OCI-LY1 (cell line): Measurements from ENCODE around the gene THOC7.

Source experiments
- EZH2 ChIP-seq: fragments of 200-600 bp; sonication (generic), shearing (Covaris generic); IDR thresholded peaks from 2 replicates; pipeline ENCODE4 v1.8.0; 2017; ENCODE audit warnings: borderline replicate concordance, mixed run types, mild to moderate bottlenecking, antibody characterized with exemption, low read length, moderate library complexity, mixed read lengths
- TF ChIP-seq, protein P1 (sequence below): fragments of 200-600 bp; sonication (generic), shearing (Covaris generic); IDR thresholded peaks from 2 replicates; pipeline ENCODE4 v1.5.1; 2017; ENCODE audit warnings: mild to moderate bottlenecking, antibody characterized with exemption, low read length, moderate library complexity, mixed read lengths

DNA sequence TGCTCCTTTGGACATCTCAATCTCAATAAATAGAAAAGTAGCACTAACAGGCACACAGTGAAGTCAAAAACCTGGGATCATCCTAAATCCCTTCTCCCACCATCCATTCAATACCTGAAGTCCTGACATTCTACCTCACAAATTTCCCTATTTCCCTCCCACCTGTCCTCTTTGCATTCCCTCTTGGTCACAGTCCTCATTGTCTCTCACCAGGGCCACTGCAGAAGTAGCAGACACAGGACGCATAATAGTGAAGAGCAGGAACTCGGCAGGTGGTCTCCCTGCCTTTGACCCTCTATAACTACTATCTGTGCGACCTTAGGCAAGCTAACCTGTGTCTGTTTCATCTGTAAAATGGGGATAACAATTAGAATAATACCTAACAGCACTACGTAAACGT is 2.3 kb downstream of the THOC7 start:
- TF ChIP-seq, protein P1, sequence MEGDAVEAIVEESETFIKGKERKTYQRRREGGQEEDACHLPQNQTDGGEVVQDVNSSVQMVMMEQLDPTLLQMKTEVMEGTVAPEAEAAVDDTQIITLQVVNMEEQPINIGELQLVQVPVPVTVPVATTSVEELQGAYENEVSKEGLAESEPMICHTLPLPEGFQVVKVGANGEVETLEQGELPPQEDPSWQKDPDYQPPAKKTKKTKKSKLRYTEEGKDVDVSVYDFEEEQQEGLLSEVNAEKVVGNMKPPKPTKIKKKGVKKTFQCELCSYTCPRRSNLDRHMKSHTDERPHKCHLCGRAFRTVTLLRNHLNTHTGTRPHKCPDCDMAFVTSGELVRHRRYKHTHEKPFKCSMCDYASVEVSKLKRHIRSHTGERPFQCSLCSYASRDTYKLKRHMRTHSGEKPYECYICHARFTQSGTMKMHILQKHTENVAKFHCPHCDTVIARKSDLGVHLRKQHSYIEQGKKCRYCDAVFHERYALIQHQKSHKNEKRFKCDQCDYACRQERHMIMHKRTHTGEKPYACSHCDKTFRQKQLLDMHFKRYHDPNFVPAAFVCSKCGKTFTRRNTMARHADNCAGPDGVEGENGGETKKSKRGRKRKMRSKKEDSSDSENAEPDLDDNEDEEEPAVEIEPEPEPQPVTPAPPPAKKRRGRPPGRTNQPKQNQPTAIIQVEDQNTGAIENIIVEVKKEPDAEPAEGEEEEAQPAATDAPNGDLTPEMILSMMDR: no peak
- no peak for TF ChIP-seq EZH2
